SW 1271 (cell line): ENCODE results near the gene KCNT2.

Experiments
- DNase-seq, 2 experiments: peaks; one replicate each; lab custom pipeline; 2025; lab: John Stamatoyannopoulos, UW

Gene KCNT2

DNA sequence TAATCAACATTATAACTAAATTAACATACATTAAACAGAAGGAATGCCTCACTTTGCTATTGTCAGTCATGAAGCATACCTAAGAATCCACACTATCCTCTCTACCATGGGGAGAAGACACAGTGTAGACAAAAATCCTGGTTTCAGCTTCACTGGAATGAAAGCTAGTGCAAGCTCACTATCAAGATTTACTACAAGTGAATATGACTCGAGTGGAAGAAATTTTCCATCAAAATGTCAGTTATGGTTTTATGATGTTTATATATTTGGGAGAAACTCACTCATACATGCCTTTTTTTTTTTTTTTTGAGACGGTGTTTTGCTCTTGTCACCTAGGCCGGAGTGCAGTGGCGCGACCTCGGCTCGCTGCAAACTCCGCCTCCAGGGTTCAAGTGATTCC, 424.3 kb downstream of the KCNT2 start:
- no peak for DNase-seq

DNA sequence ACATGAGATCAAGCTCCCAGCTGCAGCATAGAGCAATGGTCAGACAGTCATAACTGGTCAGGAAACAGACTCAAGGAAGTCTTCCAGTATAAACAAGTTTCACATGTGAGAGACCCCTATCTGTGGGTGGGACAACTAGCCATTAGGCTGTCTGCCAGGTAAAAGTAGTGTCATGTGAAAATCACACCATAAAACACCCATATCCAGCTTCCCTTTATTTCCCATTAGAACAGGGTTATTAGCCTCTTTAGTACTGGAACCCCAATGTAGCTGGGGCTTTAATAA, 426.7 kb downstream of the KCNT2 start:
- DNase-seq = no peak

DNA sequence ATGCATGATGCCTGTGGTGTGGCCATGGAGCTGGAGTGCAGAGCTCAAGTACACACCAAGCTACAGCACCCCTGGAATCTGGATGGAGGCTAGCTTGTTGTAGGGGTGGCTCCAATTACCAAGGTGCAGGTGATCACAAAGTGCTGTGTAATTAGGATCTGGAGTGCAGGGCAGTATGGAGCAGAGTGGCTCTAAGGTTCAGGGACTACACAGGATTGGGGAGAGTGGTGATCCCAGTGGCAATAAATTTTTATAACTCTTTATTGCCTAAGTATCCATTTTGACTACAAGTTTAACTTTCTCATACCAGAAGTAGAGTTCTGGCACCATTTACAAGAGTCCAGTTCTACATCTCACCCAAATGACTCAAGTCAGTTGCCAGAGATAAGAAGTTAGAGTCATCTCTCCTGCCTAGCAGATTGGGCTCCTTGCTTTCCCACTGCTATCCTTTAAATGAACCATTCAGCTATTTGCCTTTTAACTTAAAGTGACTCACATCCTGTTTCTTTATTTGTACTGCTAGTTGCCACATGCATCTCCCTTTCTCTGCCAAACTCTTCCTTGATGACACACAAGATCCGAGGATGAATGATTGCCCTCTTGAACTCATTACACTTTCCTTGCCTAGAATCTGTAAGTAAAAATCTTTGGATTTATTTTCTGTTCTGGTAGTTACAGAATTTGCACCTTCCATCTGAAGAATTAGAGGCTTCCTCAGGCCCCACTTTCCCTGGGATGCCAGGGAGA, 427.2 kb downstream of the KCNT2 start:
- peak; percentile 9 to 88 for DNase-seq

DNA sequence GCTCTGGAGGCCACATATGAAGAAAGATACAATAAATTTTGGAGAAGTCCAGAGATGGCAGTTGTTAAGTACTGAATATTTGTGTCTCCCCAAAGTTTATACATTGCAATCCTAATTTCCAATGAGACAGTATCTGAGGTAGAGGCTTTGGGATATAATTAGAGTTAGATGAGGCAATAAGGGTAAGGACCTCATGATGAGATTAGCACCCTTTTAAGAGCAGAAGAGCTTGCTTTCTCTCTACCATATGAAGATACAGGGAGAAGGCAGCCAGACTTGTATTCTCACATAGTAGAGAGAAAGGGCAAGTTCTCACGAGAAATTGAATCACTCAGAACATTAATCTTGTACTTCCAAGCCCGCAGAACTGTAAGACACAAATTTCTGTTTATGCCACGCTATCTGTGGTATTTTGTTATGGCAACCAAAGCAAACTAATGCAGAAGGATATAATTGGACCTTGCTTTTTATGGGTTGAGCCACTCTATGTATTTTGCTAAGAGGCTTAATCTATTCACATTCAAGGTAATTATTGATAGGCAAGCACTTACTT, 430.1 kb downstream of the KCNT2 start:
- no peak for DNase-seq
